Central memory CD8-positive, alpha-beta T cell (primary cell): ENCODE data around the gene PEX3.

Source experiments
- ATAC-seq: fragments of 150-1000 bp; cut with Tn5 transposase; replicated peaks from 2 replicates; pipeline ENCODE4 v1.10.0; 2022; ENCODE audit warnings: mild to moderate bottlenecking, moderate FRiP score, moderate number of reproducible peaks; ENCODE audit not compliant: poor library complexity, severe bottlenecking; ENCODE audit errors: extremely low read depth
- DNase-seq, 2 donors: peaks; one replicate each; pipeline ENCODE4 v3.0.0; 2021; ENCODE audit warnings: low spot score in 2 of 2
- H3K27ac Mint-ChIP-seq: one replicate; pipeline ENCODE4 v1.8.0; 2022; ENCODE audit warnings: low read depth, mild to moderate bottlenecking, moderate library complexity, mixed read lengths
- H3K27me3 Mint-ChIP-seq: one replicate; pipeline ENCODE4 v1.8.0; 2022; ENCODE audit warnings: mixed read lengths
- H3K36me3 Mint-ChIP-seq: one replicate; pipeline ENCODE4 v1.8.0; 2022; ENCODE audit warnings: mild to moderate bottlenecking, moderate library complexity, mixed read lengths; ENCODE audit not compliant: insufficient read depth
- H3K4me1 Mint-ChIP-seq: one replicate; pipeline ENCODE4 v1.8.0; 2022; ENCODE audit warnings: mixed read lengths
- H3K4me3 Mint-ChIP-seq: one replicate; pipeline ENCODE4 v1.8.0; 2022; ENCODE audit warnings: mild to moderate bottlenecking, moderate library complexity, mixed read lengths
- H3K9me3 Mint-ChIP-seq: one replicate; pipeline ENCODE4 v1.8.0; 2022; ENCODE audit warnings: mixed read lengths

Gene PEX3

GRCh38 chr6:143536866-143537691, 86.5 kb downstream of the PEX3 start:
- ATAC-seq (peak; percentile 62), DNase-seq (peak in 1 of 2 donors; percentile 25)
- Mint-ChIP-seq H3K27ac (peak overlapping the region; percentile 93), H3K36me3 (peaks cover 6% of the 10 kb centered on the region), H3K4me3 (peak overlapping the region; percentile 86), H3K9me3 (no peaks in the 10 kb centered on the region), H3K4me1 (peaks cover 45% of the 10 kb centered on the region), H3K27me3 (no peaks in the 10 kb centered on the region)

GRCh38 chr6:143538374-143538773, 87.8 kb downstream of the PEX3 start:
- H3K9me3 Mint-ChIP-seq = no peaks in the 10 kb centered on the region
- peak overlapping the region; percentile 86 for H3K4me3 Mint-ChIP-seq
- no peaks in the 10 kb centered on the region for H3K27me3 Mint-ChIP-seq
- DNase-seq (no peak), ATAC-seq (no peak)
- H3K27ac Mint-ChIP-seq = peak overlapping the region; percentile 93
- peaks cover 58% of the 10 kb centered on the region for H3K4me1 Mint-ChIP-seq
- H3K36me3 Mint-ChIP-seq = peaks cover 6% of the 10 kb centered on the region

- peaks cover 65% of the 10 kb centered on the region for H3K4me1 Mint-ChIP-seq
- H3K9me3 Mint-ChIP-seq = no peaks in the 10 kb centered on the region
- ATAC-seq = no peak
- H3K27ac Mint-ChIP-seq = peak overlapping the region; percentile 93
- no peak for DNase-seq
- peaks cover 8% of the 10 kb centered on the region for H3K36me3 Mint-ChIP-seq
- H3K4me3 Mint-ChIP-seq = peak overlapping the region; percentile 86
- H3K27me3 Mint-ChIP-seq = no peaks in the 10 kb centered on the region
Observed at GRCh38 chr6:143539106-143539505, 88.5 kb downstream of the PEX3 start.

GRCh38 chr6:143539734-143540133, 89.1 kb downstream of the PEX3 start:
- Mint-ChIP-seq H3K4me1 (peaks cover 71% of the 10 kb centered on the region), H3K27ac (peak overlapping the region; percentile 93), H3K9me3 (no peaks in the 10 kb centered on the region), H3K27me3 (no peaks in the 10 kb centered on the region), H3K4me3 (peak overlapping the region; percentile 86), H3K36me3 (peaks cover 8% of the 10 kb centered on the region)
- no peak for DNase-seq
- ATAC-seq = peak; percentile 33

GRCh38 chr6:143540192-143540591, 89.6 kb downstream of the PEX3 start:
- Mint-ChIP-seq H3K36me3 (peaks cover 8% of the 10 kb centered on the region), H3K4me1 (peaks cover 75% of the 10 kb centered on the region), H3K27ac (peak overlapping the region; percentile 93), H3K4me3 (peak overlapping the region; percentile 86), H3K9me3 (no peaks in the 10 kb centered on the region), H3K27me3 (no peaks in the 10 kb centered on the region)
- ATAC-seq (no peak), DNase-seq (no peak)
